ENCODE results near the gene GABBR2. TPM values are rescaled to one million over a fixed set of nuclear protein-coding genes. Genes with fewer than 3 reads are reported as not detected.

Gene GABBR2
- total and polyA plus RNA-seq, 9 of the 15 experiments (the other 6 are each of a cell fraction or from before 2014, with no cell fraction given), result 0.15 to 1.9 (median 0.32) TPM

DNA sequence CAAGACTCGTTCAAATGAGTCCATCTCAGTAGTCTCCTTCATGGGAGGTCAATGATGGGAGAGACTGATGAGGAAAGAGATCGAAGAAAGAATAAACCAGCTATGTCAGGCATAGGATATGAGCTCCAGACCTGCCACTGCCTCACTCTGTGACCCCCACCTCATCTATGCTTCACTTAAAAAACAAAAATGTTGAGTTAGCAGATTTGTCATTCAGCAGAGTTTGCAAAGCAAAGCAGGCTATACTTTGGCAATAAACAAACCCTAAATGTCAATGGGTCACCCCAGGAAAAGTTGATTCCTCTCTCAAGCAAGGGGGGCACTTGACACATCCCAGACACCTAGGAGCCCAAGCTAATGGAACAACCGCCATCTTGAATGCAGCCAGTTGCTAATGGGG lies 117.0 kb downstream of the GABBR2 start:
- DNase-seq (ENCODE audit: extremely low read depth in 1 of 4, low spot score in 3 of 4), result no peak
- CTCF ChIA-PET (ENCODE audit: low intra/inter-chr PET ratio), result no interaction called here
- no peaks in the 10 kb centered on the region for H3K79me2 ChIP-seq (ENCODE audit: control insufficient read depth, insufficient read depth, low read length)
- H3K4me2 ChIP-seq (ENCODE audit: insufficient read depth, low read length), result no peak overlapping the region
- FAIRE-seq, result no peak
- H2AFZ ChIP-seq (ENCODE audit: low read depth, low read length), result no peak overlapping the region
- peaks cover 12 to 27% of the 10 kb centered on the region in 2 experiments for H3K27me3 ChIP-seq (ENCODE audit: control insufficient read depth in 2 of 2, insufficient read depth in 2 of 2, low read length in 2 of 2)
- BruUV-seq (replicated peaks), result no TSS peak
- POLR2A ChIA-PET, result interaction anchor here (0.8 to 1.0 kb wide), 2 partner anchors 15 to 71 kb away, joined by 3 to 4 read pairs; no protein-coding TSS in a partner anchor
- TF ChIP-seq ZNF75A (CRISPR knock-in tag; IDR thresholded peaks at IDR 0.05) (no peak), C11orf30 (IDR thresholded peaks at IDR 0.05; ENCODE audit: low read depth) (peak; percentile 72), MAFG (tag; conservative IDR thresholded peaks at IDR 0.05) (peak; percentile 71), ZNF316 (IDR thresholded peaks at IDR 0.05) (peak; percentile 82)
- no peak overlapping the region for H3K4me3 ChIP-seq
- no peak overlapping the region for H3K27ac ChIP-seq (ENCODE audit: extremely low read depth, low read depth, low read length)
- WGBS (ENCODE audit: insufficient coverage, low coverage, missing lambda C conversion rate), result 2% methylated on average over 3 of the region's 3 CpGs
- H3K9ac ChIP-seq (ENCODE audit: insufficient read depth in 1 of 2, low read depth in 2 of 2, low read length in 2 of 2), result no peak overlapping the region
- no peaks in the 10 kb centered on the region for H4K20me1 ChIP-seq (replicated peaks; ENCODE audit: control insufficient read depth, insufficient read depth, low read length)
- ATAC-seq, result no peak
- no peaks in the 10 kb centered on the region for H3K36me3 ChIP-seq (ENCODE audit: control insufficient read depth, insufficient read depth, low read length)
- no peaks in the 10 kb centered on the region for H3K9me1 ChIP-seq (ENCODE audit: control insufficient read depth, insufficient read depth, low read length)
- no peaks in the 10 kb centered on the region for H3K4me1 ChIP-seq (replicated peaks in 1 of 2; ENCODE audit: control insufficient read depth in 2 of 2, insufficient read depth in 2 of 2, low read length in 2 of 2)
- in situ Hi-C loops (cut with MboI) (no loop called here), intact Hi-C loops (cut with micrococcal nuclease) (no loop called here)
- H3K9me3 ChIP-seq (replicated peaks; ENCODE audit: control insufficient read depth, insufficient read depth, low read depth, low read length), result no peaks in the 10 kb centered on the region

DNA sequence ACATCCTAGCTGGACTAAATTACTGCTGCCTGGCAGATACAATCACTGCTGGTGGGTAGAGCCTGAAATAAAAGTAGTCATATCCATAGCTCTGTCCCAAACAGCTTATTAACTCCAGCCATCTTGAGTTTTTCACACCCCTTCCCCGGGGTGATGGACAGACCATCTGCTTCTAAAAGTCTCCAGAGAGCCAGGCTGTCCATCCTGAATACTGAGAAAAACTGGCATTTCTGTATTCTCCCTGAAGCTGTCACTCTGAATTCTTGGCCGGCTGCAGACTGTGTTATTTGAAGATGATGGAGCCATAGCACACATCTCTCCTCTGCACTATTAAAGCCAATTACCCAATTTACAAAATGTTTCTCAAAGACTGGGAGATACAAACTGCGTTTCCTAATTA lies 118.6 kb downstream of the GABBR2 start:
- Histone ChIP-seq H3K79me2 (ENCODE audit: control insufficient read depth, insufficient read depth, low read length) (no peaks in the 10 kb centered on the region), H3K9me1 (ENCODE audit: control insufficient read depth, insufficient read depth, low read length) (no peaks in the 10 kb centered on the region), H3K4me1 (replicated peaks in 1 of 2; ENCODE audit: control insufficient read depth in 2 of 2, insufficient read depth in 2 of 2, low read length in 2 of 2) (no peaks in the 10 kb centered on the region), H3K36me3 (ENCODE audit: control insufficient read depth, insufficient read depth, low read length) (no peaks in the 10 kb centered on the region), H2AFZ (ENCODE audit: low read depth, low read length) (no peak overlapping the region), H3K4me2 (ENCODE audit: insufficient read depth, low read length) (no peak overlapping the region), H3K27ac (ENCODE audit: extremely low read depth, low read depth, low read length) (no peak overlapping the region), H3K9ac (ENCODE audit: insufficient read depth in 1 of 2, low read depth in 2 of 2, low read length in 2 of 2) (no peak overlapping the region), H3K4me3 (no peak overlapping the region), H3K27me3 (ENCODE audit: control insufficient read depth in 2 of 2, insufficient read depth in 2 of 2, low read length in 2 of 2) (peaks cover 12 to 21% of the 10 kb centered on the region in 2 experiments), H4K20me1 (replicated peaks; ENCODE audit: control insufficient read depth, insufficient read depth, low read length) (no peaks in the 10 kb centered on the region), H3K9me3 (replicated peaks; ENCODE audit: control insufficient read depth, insufficient read depth, low read depth, low read length) (no peaks in the 10 kb centered on the region)
- TF ChIP-seq KLF10 (CRISPR knock-in tag; IDR thresholded peaks at IDR 0.05), result no peak
- TF ChIP-seq THAP12 (CRISPR knock-in tag; IDR thresholded peaks at IDR 0.05), result no peak
- no peak for TF ChIP-seq CREBBP (IDR thresholded peaks at IDR 0.05; ENCODE audit: low read depth, low read length)
- TF ChIP-seq TEAD1 (CRISPR knock-in tag; IDR thresholded peaks at IDR 0.05), result no peak
- DNase-seq (ENCODE audit: extremely low read depth in 1 of 4, low spot score in 3 of 4), result no peak
- no peak for FAIRE-seq
- no TSS peak for BruUV-seq (replicated peaks)
- ATAC-seq, result no peak
- ChIA-PET CTCF (ENCODE audit: low intra/inter-chr PET ratio) (no interaction called here), POLR2A (interaction anchor here (0.6 to 1.5 kb wide), 3 partner anchors 12 to 63 kb away, joined by 3 to 5 read pairs (median 3); no protein-coding TSS in a partner anchor)
- 0% methylated on average over 3 of the region's 3 CpGs for WGBS (ENCODE audit: insufficient coverage, low coverage, missing lambda C conversion rate)
- in situ Hi-C loops (cut with MboI) (no loop called here), intact Hi-C loops (cut with micrococcal nuclease) (no loop called here)

All from K562 (cell line).